Cerebellar nuclear complex (tissue), 1 donor: Measurements from ENCODE around the gene SLC44A1.
A peak's percentile ranks its signal among the peaks of the same experiment; 100 is the strongest.
"Not testable (repeated sequence)": the region's sequence is repeated elsewhere in the genome, so short reads cannot be mapped to it uniquely, and the experiment has no call there.

ENCODE experiments used
- DNase-seq, 2 experiments: peaks; one replicate each; lab custom pipeline; 2025; lab: John Stamatoyannopoulos, UW

The SLC44A1 gene

DNA sequence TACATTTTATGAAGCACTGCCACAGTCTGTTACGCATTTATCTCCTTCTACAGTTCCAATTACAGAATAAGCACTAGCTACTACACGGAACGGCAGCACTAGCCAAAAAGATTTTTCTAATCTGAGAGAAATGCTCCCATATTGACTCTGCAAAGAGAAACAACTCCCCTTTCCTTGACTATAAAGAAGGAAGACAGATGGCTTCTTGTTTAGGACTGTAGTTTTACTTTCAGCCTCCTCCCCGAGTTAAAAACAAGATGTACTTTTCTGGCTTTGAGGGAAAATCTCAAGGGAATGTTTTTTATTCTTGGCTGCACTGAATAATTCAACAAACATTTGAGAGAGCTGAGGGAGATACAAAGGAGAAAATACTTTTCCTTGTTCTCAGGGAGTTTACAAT is 1.9 kb upstream of the SLC44A1 start:
- no peak for DNase-seq

DNA sequence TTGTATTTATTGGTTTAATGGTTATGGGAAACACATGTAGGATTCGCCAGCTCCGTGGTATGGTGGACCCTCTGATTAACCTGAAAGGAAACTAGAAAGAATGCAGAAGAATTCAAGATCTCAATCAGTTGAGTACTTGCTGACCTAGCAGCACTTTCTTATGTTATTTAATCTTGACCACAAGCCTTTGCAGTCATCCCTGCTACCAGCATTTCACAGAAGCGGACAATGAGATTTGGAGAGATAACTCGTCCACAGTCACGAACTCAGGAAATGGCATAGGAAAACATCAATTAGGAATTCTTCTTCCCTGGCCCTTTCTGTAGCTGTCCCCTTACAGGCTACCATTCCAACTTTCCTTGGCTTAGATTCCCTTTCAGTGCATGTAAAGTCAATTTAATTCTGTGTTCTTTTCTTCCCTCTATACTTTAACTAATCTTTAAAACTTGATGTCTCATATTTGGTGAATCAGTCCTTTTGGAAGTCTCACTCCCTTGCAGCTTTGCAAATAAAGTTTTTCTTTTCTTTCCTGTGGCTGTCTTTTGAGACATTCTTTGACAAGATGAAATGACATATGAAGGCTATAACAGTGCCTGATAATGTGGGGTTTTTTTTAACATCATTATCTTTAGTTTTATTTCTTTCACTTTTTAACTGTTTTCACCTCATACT is 1.3 kb upstream of the SLC44A1 start:
- DNase-seq: no peak

DNA sequence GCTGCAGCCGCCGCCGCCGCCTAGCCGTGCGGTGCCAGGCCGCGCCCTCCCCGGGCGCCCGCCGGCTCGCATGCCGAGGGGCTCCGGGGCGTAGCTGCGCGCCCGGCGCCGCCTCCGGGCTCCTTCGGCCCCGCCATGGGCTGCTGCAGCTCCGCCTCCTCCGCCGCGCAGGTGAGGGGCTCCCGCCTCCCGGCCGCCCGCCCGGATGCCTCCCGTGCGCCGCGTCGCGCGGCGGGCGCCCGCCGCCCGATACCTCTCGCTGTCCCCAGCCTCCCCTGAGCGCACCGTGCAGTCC is 230 bp downstream of the SLC44A1 start:
- DNase-seq: no peak

DNA sequence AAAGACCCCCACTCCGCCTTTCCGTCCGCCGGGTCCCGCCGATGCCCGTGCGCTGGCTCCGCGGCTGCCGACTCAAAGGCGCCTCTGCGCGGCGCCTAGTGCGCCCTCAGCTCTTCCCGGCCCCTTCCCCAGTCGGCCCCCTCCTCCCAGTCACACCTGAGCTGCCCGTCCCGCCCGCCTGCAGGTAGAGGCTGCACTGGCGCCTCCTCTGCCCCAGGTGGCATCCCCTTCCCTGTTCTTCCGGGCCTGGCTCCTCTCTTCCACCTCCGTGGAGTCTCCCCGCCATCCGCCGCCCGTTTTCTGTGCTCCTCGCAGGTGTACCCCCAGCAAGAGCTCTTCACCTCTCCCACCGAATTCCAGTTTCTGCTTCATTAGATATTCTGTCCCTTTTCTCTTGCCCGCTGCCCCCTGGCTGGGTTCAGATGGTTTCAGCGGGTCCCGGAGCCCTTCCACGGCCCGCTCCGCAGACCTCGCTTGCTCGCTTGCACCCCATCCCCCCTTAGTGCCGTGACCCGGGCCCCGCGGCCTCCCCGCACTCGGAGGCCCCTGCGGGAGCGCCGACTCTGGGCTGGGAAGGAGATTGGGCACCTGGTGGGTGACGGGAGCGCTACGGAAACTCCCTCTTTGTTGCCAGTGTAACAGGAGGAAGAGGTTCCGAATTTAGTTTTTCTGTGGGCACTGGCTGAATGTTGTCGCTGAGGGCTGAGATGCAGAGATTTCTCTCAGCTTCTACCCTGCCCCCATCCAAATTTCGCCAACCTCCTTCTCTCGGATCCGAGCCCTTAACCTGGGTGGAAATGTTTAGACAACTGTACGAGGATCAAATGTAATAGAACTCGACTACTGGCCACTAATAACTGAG is 809 bp downstream of the SLC44A1 start:
- peak; percentile 19 to 38 for DNase-seq

DNA sequence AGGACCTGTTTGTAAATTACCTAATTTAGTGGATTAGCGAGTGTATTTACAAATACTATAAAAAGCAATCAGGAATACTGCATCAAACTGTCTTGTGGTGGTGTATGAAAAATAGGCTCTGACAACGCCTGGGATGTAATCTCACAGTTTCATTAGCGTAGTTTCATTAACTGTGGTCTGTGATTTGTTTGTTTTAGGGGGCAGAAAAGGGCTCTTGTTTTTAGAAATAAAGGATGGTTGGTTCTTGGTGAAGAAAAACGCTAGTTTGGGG is 1.4 kb downstream of the SLC44A1 start:
- DNase-seq: no peak

DNA sequence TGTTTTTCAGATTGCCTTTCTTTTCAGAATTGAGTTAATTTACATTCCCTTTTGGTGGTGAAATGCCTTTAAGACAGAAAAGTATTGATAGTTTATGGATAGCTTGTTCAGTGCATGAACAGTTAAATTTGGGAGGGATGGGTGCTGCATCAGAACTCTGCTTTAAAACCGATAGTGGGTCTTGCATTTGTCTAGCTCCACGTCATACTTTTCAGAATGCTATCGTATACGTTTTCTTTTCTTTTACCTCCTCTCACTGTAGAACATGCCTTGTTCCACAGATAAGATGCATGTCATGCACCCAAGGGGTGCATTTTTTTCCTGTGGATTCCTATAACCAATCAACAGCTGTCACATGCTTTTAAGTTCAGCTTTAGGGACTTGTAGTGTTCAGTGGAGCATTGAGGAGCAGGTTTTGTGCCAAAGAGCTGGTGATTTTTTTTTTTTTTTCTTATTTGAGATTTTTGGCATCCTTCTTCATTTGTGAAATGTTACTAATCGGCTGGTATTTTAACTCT is 2.3 kb downstream of the SLC44A1 start:
- no peak for DNase-seq

DNA sequence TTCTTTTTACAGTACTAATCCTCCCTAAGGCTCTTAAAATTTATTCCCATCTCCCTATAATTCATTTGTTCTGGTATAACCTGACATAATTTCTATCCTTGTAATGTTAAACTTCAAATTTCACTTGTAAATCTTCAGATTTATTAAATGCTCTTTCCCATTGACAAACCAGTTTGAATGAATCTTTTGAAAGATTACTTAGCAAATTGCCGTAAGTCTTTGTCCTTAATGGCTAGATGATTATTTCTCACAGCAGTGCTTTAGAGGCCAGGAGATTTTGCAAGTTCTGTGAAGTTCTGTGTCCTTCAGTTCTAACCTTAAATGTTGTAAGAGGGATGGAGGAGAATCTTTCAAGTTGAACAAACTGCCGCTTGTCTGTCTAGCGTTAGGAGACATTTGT is 4.2 kb downstream of the SLC44A1 start:
- DNase-seq: no peak

DNA sequence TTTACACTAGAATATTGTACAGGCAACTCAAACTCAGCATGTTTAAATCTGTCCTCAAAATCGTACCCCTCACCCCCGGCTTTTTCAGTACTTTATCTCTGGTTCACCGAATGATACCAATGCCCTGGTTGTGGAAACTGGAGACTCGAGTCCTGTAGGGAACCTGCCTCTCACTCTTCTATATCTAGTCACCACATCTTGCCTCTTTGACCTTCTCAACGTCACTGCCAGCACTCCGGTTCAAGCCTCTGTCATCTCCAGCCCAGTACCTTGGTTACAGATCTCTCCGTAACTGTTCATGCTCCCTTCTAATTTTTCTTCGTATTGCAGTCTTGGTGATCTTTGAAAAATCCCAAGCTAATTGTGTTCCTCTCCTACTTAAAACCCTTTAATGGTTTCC is 6.7 kb downstream of the SLC44A1 start:
- no peak for DNase-seq

DNA sequence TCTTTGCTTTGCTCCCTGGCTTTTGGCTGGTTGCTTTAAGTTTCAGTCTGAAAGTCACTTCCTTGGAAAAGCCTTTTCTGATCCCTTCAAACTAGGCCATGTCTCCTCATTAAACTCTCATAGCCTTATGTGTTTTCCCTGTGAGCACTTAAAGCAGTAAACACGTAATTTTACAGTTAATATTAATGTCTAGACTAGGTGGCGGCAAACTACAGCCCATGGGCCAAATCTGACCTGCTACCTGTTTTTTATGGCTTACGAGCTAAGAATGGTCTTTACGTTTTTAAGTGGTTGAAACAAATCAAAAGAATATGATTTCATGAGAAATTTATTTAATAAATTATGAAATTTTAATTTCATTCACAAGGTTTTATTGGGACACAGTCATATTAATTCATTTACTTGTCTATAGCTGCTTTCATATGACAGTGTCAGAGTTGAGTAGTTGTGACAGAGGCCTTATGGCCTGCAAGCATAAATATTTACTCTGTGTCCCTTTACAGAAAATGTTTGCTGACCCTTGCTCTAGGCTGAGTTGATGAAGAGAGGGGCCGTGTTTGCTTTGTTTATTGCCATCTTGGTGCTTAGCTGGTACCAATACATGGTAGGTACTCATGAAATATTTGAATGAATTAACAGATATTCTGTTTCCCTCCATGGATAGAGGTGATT is 7.4 kb downstream of the SLC44A1 start:
- DNase-seq: no peak

DNA sequence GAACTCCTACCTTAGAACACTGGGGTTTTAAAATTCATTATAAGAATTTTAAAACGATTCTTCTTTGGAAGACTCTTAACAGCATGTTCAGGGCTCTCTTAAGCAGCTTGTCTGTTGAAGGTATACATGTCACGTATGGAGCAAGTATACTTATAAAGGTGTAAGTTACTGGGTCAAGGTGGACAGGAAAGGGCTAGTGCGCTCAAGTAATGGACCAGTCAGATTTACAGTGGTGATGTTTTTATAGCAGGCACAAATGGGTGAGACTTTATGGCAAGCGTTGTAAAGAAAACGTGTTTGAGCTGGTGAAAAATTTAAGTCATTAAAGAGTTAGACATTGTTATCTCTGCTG is 7.9 kb downstream of the SLC44A1 start:
- DNase-seq: no peak

DNA sequence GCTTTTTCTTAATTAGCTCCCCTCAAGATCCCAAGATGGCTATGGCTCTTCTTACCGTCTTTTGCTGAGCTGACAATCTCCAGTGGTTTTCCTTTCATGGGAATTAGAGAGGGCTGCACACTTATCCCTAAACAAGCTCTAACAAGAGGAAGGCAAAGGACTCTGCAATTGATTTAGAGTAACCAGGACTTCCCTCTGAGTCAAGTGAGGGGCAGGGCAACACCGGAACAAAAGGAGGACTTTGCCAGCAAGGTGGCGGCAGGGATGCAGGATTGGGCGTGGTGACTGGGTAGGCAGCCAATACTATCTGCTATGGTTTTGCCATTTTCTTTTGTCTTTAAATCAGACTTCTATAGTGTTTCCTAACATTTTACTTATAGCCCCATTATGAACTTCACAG is 9.8 kb downstream of the SLC44A1 start:
- no peak for DNase-seq

DNA sequence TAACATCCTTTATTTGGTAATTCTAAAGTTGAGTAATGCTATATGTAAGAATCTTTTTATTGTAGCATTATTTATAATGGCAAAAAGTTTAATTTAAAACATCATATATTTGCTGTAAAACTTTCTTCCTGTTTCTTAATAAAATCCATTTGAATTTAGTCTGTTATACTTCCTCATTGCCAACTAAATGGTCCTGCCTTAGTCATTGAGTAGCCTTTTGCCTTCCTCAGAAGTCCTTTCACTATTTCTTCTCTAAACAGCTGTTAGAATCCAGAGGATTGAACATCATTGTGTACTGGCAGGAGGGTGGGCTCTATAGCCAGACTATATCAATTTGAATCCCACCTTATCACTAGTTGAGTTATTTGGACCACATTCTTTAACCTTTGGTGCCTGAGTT is 11.0 kb downstream of the SLC44A1 start:
- DNase-seq: no peak

DNA sequence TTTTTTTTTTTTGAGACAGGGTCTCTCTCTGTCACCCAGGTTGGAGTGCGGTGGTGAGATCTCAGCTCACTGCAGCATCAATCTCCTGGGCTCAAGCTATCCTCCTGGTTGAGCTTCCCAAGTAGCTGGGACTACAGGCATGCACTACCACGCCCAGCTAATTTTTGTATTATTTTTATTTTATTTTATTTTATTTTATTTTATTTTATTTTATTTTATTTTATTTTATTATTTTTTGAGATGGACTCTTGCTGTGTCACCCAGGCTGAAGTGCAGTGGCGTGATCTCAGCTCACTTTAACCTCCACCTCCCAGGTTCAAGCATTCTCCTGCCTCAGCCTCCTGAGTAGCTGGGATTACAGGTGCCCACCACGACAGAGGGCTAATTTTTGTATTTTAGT is 12.1 kb downstream of the SLC44A1 start:
- DNase-seq: not testable (repeated sequence)

DNA sequence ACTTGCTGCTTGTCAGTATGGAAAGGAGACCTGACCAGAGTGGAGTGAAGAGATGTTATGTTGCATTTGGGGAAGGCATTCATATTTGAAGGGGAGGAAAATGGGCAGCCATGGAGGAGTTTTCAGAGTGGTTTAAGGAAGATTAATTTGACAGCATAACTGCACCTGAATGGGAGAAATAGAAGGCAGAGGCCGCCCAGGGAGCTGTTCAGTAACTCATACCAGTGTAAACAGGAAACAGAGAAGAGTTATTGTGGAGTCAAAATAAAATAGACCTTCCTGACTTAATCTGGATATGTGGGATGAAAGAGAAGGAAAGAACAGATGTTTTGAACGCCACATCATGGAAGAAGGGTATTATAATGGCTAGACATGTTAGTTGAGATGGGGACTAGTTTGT is 13.4 kb downstream of the SLC44A1 start:
- no peak for DNase-seq

DNA sequence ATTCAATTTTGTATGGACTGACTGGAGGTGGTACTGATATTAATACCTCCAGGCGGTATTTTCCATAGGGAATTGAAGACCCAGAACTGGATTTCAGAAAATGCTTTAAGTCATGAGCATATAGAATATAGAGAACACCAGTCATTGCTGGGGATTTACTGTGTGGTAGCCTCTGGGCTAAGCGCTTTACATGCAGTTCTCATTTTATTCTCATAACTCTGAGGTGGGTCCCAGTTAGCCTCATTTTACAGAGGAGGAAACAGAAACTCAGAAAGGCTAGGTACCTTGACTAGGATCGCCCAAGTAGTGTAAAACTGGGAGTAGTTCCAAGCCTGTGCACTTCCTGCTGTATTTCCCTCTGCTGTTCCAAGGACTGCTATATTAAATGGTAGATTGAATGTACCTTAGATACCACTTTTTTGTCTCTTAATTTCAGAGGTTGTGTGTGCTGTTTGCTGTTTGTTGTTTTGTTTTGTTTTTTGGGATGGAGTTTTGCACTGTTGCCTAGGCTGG is 13.8 kb downstream of the SLC44A1 start:
- no peak for DNase-seq

DNA sequence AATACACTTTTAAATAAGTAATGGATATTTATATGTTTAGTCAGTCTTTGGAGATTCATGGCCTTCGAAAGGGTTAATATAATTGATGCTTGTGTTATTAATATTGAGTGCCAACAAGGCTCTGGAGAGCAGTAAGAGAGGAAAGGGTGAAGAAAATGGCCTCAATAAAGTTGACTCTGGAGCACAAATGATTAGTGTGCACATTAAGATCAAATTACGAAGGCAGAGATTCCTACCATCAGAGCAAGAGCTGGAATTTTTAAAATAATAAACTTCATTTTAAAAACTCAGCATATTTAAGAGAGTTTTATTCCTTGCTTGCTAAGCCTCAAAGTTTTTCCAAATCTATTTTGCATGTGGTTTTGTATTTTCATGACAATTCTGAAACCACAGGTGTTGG is 14.8 kb downstream of the SLC44A1 start:
- DNase-seq: no peak

DNA sequence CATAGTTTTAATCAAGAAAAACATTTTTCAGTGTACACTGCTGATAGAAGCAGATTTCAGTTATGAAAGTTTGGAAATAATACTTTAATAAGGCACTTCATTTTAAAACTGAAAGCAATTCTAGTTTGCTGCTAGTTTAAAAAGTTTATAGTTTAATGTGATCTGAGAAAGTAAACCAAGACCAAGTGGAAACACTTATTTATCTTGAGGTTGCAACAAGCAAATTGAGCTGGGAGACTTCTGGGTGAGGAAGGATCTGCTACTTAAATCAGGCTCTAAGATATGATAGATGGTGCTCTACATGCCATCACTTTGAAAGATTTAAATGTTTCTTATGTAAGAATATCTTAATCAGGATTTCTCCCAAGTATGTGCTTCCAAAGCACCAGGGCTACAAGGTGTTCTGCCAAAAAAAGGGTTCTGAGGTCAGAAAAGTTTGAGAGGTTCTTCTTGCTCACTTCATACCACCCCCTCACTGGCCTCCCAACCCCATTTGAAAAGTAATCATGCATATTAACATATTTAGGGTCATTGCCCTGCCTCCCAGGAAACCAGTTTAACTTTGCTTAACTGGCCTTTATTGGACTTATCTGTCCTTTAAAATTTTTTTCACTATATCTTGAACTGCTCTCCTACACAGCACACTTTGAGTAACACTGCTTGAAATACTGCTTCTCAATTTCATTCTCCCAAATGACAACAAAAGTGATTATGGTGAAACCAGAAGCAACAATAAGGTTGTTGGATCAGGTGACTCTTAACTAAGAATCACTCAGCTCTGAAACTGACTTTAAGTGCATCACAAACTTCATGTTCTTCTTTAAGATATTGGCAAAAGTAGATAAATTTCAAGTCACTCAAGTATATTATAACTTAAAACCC is 15.5 kb downstream of the SLC44A1 start:
- no peak for DNase-seq

DNA sequence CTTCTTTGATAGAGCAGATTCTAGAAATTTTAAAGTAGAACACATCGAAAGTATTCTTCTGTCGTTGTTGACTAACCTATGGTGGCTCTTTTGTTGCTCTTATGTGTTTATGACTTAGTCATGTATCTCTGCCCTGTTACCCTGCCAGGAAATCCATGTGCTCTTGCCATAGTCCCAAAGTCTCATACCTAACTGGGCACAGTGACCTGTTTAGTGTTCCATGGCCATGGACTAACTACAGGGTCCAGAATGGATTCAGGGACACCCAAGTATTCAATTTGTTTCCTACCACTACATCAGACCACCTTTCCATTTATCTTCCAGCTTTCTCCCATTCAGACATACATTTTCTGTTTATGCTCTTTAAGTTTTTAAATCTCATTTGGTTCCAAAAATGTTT is 18.0 kb downstream of the SLC44A1 start:
- DNase-seq: no peak

DNA sequence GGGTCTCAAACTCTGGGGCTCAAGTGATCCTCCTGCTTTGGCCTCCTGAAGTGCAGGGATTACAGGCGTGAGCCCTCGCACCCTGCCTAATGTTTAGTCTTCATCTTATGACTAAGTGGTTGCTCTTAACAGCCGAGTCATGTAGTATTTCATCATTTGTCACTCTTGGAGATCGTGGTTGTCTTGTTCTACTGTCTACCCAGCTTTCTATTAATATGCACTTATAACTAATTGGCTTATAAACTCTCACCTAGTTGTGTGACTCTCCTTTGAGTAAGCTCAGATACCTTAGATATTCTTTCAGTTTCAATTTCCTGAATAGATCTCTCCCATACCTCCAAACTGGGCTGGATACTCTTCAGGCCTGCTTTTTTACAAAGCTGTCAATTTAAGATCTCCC is 19.9 kb downstream of the SLC44A1 start:
- no peak for DNase-seq

DNA sequence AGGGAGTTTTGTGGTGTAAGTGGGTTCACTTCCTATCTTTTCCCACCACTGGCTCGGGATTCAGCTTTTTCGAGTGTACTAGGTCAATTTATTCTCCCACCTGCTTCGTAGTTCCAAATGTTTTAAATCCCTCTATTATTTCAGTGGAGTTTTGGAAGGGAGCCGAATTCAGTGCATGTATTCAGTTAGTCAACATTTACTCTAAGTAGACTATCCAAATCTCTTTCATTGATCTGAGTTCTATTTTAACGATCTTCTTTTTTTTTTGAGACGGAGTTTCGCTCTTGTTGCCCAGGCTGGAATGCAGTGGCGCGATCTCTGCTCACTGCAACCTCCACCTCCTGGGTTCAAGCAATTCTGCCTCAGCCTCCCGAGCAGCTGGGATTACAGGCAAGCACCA is 23.8 kb downstream of the SLC44A1 start:
- not testable (repeated sequence) for DNase-seq

DNA sequence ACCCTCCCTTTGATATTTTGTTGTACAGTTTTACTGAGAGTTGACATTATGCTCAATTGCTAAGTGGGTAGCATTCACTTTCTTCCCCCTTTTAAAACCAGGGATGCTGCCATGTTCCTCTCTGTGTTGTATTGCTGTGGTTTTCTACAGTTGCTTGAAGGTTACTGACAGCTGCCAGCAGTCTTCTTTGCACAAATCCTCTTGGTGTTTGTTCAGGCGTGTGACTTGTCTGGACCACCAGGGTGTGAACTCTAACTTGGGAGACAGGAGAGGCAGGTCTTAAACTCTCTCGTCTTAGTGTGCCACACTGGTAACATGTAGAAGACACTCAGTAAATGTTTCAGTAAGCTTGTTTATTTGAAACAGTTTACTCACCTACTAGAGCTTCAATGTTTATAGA is 25.1 kb downstream of the SLC44A1 start:
- no peak for DNase-seq

DNA sequence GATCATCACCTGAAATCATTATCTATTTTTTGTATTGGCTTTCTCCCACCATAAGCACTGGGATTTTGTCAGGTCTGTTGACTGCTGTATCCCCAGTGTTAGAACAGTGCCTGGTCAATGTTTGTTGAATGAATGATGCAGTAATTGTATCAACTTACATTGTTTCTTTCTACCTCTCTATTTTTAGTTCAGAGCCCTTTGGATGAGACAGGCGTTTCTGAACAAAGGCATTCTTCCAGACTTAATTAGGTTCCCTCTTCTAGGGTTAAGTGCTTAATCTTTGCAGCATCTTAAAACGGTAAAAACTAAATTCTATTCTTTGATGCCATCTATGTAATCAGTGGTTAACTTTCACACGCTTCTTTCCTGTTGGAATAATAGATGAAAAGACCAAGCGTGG is 26.3 kb downstream of the SLC44A1 start:
- DNase-seq: no peak
